ENCODE data around the gene GPC5.

GPC5 gene

DNA sequence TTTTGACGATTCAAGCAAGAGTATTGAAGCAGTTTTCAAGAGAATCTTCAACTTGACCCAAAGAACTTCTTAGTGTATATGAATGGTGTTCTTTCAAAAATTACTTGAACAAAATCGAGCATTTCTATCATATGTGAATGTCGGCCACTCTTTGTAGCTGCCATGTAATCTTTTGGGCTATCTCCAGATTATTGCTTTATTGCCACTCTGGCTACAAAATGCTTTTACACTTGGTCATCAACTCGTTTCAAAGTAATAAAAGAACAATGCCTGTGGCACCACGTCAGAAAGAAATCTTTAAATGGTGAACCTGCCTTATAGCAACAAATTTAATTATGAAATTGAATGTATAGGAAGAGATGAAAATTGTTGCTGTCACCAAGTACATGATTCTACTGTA, 834.5 kb downstream of the GPC5 start:
- no peak for TF ChIP-seq SIN3A (IDR thresholded peaks at IDR 0.05; ENCODE audit: borderline replicate concordance, insufficient read depth, low read length)
- TF ChIP-seq, protein P1, sequence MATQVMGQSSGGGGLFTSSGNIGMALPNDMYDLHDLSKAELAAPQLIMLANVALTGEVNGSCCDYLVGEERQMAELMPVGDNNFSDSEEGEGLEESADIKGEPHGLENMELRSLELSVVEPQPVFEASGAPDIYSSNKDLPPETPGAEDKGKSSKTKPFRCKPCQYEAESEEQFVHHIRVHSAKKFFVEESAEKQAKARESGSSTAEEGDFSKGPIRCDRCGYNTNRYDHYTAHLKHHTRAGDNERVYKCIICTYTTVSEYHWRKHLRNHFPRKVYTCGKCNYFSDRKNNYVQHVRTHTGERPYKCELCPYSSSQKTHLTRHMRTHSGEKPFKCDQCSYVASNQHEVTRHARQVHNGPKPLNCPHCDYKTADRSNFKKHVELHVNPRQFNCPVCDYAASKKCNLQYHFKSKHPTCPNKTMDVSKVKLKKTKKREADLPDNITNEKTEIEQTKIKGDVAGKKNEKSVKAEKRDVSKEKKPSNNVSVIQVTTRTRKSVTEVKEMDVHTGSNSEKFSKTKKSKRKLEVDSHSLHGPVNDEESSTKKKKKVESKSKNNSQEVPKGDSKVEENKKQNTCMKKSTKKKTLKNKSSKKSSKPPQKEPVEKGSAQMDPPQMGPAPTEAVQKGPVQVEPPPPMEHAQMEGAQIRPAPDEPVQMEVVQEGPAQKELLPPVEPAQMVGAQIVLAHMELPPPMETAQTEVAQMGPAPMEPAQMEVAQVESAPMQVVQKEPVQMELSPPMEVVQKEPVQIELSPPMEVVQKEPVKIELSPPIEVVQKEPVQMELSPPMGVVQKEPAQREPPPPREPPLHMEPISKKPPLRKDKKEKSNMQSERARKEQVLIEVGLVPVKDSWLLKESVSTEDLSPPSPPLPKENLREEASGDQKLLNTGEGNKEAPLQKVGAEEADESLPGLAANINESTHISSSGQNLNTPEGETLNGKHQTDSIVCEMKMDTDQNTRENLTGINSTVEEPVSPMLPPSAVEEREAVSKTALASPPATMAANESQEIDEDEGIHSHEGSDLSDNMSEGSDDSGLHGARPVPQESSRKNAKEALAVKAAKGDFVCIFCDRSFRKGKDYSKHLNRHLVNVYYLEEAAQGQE (IDR thresholded peaks at IDR 0.05; ENCODE audit: insufficient read depth in 1 of 2, low read depth in 2 of 2, low read length in 2 of 2): no peak
- TF ChIP-seq FOXP2 (optimal IDR thresholded peaks at IDR 0.05; ENCODE audit: borderline replicate concordance, extremely low read depth, extremely low read length, insufficient read depth): no peak
- TF ChIP-seq POLR2AphosphoS5 (IDR thresholded peaks at IDR 0.05; ENCODE audit: low read depth, low read length): no peak
- TF ChIP-seq TAF1 (IDR thresholded peaks at IDR 0.05; ENCODE audit: borderline replicate concordance, insufficient read depth, low read length): no peak

DNA sequence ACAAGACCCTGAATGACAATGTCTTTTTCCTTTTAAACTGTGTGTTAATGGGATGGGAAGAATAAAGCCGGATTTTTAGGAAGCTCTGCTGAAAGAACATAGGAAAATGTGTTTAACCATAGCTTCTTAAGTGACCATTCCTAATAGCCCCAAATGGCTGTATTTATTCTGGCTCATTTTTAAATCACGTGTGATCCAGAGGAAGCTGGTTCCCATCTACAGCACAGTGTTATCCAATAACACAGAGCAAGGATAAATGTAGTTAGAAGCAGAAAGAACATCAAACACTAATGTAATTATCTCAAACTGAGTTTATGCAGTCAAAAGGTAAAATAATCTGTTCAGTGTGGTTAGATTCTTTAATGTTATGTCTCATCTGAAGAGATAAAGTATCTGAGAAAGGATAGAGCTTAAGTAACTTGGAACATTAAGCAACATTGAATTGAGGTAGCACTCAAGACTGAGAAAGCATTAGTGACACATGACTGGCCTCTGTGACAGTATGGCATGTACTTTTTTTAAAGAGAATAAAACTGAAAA, 853.3 kb downstream of the GPC5 start:
- no peak for TF ChIP-seq TAF1 (IDR thresholded peaks at IDR 0.05; ENCODE audit: borderline replicate concordance, insufficient read depth, low read length)
- no peak for TF ChIP-seq FOXP2 (optimal IDR thresholded peaks at IDR 0.05; ENCODE audit: borderline replicate concordance, extremely low read depth, extremely low read length, insufficient read depth)
- TF ChIP-seq, protein P1 (IDR thresholded peaks at IDR 0.05; ENCODE audit: insufficient read depth in 1 of 2, low read depth in 2 of 2, low read length in 2 of 2): no peak
- no peak for TF ChIP-seq POLR2AphosphoS5 (IDR thresholded peaks at IDR 0.05; ENCODE audit: low read depth, low read length)
- TF ChIP-seq SIN3A (IDR thresholded peaks at IDR 0.05; ENCODE audit: borderline replicate concordance, insufficient read depth, low read length): no peak

DNA sequence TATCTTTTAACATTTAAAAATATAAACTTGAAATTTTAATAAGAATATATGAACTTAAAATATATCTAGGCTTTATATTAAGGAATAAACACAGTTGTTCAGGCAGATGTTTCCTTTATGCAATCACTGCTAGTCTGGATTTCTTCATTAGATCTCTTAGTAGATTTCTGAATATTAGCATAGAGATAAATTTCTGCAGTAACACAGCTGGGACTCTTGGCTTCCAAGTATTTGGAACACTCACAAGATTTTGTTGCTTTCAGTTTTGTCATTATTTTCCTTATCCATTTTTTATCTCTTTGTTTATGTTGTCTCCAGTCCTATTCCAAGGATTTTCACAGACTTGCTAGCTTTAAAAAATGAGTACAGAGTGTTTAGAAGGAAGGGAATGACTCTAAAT, 857.1 kb downstream of the GPC5 start:
- TF ChIP-seq TAF1 (IDR thresholded peaks at IDR 0.05; ENCODE audit: borderline replicate concordance, insufficient read depth, low read length): no peak
- no peak for TF ChIP-seq SIN3A (IDR thresholded peaks at IDR 0.05; ENCODE audit: borderline replicate concordance, insufficient read depth, low read length)
- no peak for TF ChIP-seq FOXP2 (optimal IDR thresholded peaks at IDR 0.05; ENCODE audit: borderline replicate concordance, extremely low read depth, extremely low read length, insufficient read depth)
- TF ChIP-seq, protein P1 (IDR thresholded peaks at IDR 0.05; ENCODE audit: insufficient read depth in 1 of 2, low read depth in 2 of 2, low read length in 2 of 2): no peak
- TF ChIP-seq POLR2AphosphoS5 (IDR thresholded peaks at IDR 0.05; ENCODE audit: low read depth, low read length): no peak

DNA sequence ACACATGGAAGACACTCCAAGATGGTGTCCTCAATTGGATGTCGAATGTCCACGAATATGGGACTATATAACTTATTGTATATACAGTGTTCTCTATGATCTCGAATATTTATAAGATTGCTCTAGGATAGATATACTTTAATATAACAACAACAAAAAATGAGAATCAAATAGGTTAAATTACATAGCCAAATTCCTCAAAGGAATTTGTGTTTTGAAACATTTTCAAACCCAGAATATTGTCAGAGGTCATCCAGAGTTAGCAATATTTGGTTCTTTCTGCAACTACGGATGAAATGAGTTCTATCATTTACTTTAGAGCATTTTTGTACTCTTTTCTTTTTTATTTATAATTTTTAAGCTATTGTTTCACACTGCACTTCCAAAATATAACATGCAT, 857.8 kb downstream of the GPC5 start:
- TF ChIP-seq TAF1 (IDR thresholded peaks at IDR 0.05; ENCODE audit: borderline replicate concordance, insufficient read depth, low read length): no peak
- TF ChIP-seq, protein P1 (IDR thresholded peaks at IDR 0.05; ENCODE audit: insufficient read depth in 1 of 2, low read depth in 2 of 2, low read length in 2 of 2): no peak
- no peak for TF ChIP-seq POLR2AphosphoS5 (IDR thresholded peaks at IDR 0.05; ENCODE audit: low read depth, low read length)
- no peak for TF ChIP-seq SIN3A (IDR thresholded peaks at IDR 0.05; ENCODE audit: borderline replicate concordance, insufficient read depth, low read length)
- TF ChIP-seq FOXP2 (optimal IDR thresholded peaks at IDR 0.05; ENCODE audit: borderline replicate concordance, extremely low read depth, extremely low read length, insufficient read depth): no peak

DNA sequence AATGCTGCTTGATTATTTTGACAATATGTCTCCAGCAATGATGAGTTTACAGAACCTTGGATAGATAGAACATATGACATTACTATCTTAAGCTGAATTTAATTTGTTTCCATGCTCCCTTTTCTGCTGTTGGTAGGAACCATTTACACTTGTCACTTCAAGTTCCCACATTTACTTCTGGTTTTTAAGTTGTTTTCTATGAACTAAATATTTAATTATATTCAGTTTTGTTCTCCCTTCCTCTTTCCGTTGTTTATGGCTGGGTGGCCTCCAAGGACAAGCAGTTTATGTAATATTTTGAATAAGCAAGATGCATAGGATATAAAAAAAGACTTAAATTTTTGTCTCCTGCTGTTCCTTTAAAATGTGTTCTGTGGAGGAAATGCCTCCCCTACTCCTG, 860.6 kb downstream of the GPC5 start:
- TF ChIP-seq FOXP2 (optimal IDR thresholded peaks at IDR 0.05; ENCODE audit: borderline replicate concordance, extremely low read depth, extremely low read length, insufficient read depth): no peak
- no peak for TF ChIP-seq TAF1 (IDR thresholded peaks at IDR 0.05; ENCODE audit: borderline replicate concordance, insufficient read depth, low read length)
- no peak for TF ChIP-seq SIN3A (IDR thresholded peaks at IDR 0.05; ENCODE audit: borderline replicate concordance, insufficient read depth, low read length)
- TF ChIP-seq, protein P1 (IDR thresholded peaks at IDR 0.05; ENCODE audit: insufficient read depth in 1 of 2, low read depth in 2 of 2, low read length in 2 of 2): no peak
- no peak for TF ChIP-seq POLR2AphosphoS5 (IDR thresholded peaks at IDR 0.05; ENCODE audit: low read depth, low read length)

Data from PFSK-1 (cell line).